IPS DF 19.7 (cell line): Measurements from ENCODE around the gene CLMN.

Source experiments
- DNase-seq: peaks from one replicate; pipeline ENCODE4 v3.0.0-alpha.2; 2013; ENCODE audit warnings: low read depth, low spot score

Gene CLMN

GRCh38 chr14:95245334-95245733, 74.4 kb downstream of the CLMN start:
- DNase-seq: no peak

- DNase-seq: no peak
These were observed 75.1 kb downstream of the CLMN start for GRCh38 chr14:95244587-95244986.

- no peak for DNase-seq
These were observed 76.8 kb downstream of the CLMN start for GRCh38 chr14:95242870-95243269.

GRCh38 chr14:95240859-95241813, 78.6 kb downstream of the CLMN start:
- DNase-seq: no peak

- no peak for DNase-seq
These were observed 81.0 kb downstream of the CLMN start for GRCh38 chr14:95238487-95239298.

GRCh38 chr14:95237958-95238340, 81.8 kb downstream of the CLMN start:
- no peak for DNase-seq

GRCh38 chr14:95237121-95237957, 82.4 kb downstream of the CLMN start:
- DNase-seq: no peak

GRCh38 chr14:95236221-95236620, 83.5 kb downstream of the CLMN start:
- DNase-seq: no peak

GRCh38 chr14:95235767-95236166, 83.9 kb downstream of the CLMN start:
- DNase-seq: no peak

- no peak for DNase-seq
These were observed 84.4 kb downstream of the CLMN start for GRCh38 chr14:95235351-95235750.

- DNase-seq: no peak
These were observed 85.3 kb downstream of the CLMN start for GRCh38 chr14:95234426-95234825.

- no peak for DNase-seq
These were observed 85.9 kb downstream of the CLMN start for GRCh38 chr14:95233702-95234241.

- no peak for DNase-seq
These were observed 86.7 kb downstream of the CLMN start for GRCh38 chr14:95232894-95233584.

- no peak for DNase-seq
These were observed 87.6 kb downstream of the CLMN start for GRCh38 chr14:95231966-95232633.

- no peak for DNase-seq
These were observed 90.0 kb downstream of the CLMN start for GRCh38 chr14:95229749-95230148.

- DNase-seq: no peak
These were observed 91.5 kb downstream of the CLMN start for GRCh38 chr14:95228240-95228639.

GRCh38 chr14:95227279-95227860, 92.3 kb downstream of the CLMN start:
- DNase-seq: no peak

- DNase-seq: no peak
These were observed 92.9 kb downstream of the CLMN start for GRCh38 chr14:95226801-95227200.

- no peak for DNase-seq
These were observed 94.3 kb downstream of the CLMN start for GRCh38 chr14:95225251-95225887.
